NK-92 treated with Interleukin-12 subunit alpha and Interleukin-12 subunit beta, amount 100 ng/mL, for 24 hours (cell line): ENCODE measurements around the gene ANKRD36.
"Not testable (repeated sequence)": the region's sequence is repeated elsewhere in the genome, so short reads cannot be mapped to it uniquely, and the experiment has no call there.

Experiments used
- DNase-seq: peaks from one replicate; lab custom pipeline; 2025; lab: John Stamatoyannopoulos, UW

Gene ANKRD36

DNA sequence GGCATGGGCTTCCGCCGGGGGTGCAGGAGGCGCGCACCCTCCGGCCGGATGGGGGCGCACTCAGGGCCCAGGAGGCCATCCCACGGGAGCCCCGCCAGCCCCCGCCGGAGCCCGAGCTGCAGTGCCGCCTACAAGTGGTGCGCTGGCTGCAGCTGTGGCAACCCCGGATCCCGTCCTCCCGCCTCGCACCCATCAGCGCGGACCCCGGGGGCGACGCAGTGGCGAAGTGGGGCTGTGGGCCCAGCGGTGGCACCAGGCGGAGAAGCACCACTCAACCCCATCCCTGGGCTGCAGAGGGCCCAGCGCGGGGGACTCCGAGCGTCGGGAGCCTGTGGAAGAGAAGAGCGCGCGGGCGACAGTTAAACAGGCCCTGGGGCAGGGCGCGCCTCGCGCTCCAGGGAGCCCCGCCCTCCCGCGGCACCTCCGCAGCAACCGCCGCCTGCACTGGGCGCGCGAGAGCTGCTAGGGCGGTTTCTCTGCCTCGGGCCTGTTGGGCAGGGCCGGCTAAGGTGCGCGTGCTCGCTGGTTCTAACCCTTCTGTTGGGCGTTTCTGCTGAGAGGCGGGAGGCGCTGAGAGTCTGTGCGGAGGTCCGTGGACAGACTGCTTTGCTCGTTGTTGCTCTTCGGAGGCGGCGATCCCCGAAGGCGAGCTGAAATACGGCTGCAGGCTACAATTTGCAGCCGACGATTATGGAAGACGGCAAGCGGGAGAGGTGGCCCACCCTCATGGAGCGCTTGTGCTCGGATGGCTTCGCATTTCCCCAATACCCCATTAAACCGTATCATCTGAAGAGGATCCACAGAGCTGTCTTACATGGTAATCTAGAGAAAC, at the start of gene ANKRD36:
Gene ANKRD36, plus strand, starts transcription at position 104 of the 832 bp plus-strand sequence. Its CDS starts 587 bp downstream, at position 691.
- DNase-seq = not testable (repeated sequence)

- DNase-seq = not testable (repeated sequence)
These were observed 46.9 kb upstream of the ANKRD36 start for GRCh38 chr2:97066030-97066429.

DNA sequence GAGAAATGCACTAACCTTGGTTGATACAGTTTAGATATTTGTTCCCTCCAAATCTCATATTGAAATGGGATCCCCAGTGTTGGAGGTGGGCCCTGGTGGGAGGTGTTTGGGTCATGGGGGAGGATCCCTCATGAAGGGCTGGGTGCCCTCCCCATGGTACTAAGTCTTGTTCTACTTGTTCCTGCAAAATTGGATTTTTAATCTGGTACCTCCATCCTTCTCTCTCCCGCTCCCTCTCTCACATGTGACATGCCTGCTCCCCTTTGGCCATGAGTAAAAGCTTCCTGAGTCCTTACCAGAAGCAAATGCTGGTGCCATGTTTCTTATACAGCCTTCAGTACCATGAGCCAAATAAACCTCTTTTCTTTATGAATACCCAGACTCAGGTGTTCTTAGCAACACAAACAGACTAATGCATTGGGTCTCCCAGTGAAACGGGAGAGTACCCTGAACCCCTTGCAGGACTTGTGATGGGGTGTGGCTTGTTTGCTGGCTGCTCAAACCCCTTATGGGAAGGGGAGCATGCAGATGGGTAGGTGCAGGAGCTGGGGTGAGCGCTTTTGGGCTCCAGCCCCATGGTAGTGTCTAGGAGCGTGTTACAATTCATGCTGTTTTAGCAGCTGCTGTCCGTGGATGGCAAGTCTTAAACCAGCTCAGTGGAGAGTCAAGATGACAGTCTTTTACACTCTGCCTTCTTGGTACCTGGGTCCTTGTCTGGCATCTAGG, 45.5 kb upstream of the ANKRD36 start:
- no peak for DNase-seq

GRCh38 chr2:97068074-97068473, 44.9 kb upstream of the ANKRD36 start:
- no peak for DNase-seq

DNA sequence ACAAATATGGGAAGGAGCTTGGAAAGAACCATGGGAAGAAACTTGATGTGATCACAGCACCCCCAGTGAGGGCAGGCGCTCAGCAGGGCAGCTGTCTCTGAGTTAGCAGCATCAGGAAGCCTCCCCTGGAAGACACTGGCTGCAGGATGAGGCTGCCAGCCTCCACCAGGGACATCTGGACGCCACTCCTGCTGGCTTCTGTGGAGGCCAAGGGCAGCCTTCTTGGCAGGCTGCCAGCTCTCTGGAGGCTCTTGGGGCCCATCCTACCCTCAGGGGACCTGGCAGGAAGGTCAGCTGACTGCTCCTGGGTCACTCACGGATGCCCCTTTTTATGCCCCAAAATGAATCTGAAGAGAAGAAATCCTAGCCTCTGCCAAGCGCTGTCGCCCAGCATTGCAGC, 44.2 kb upstream of the ANKRD36 start:
- DNase-seq = not testable (repeated sequence)

- not testable (repeated sequence) for DNase-seq
These were observed 42.0 kb upstream of the ANKRD36 start for GRCh38 chr2:97070915-97071314.

DNA sequence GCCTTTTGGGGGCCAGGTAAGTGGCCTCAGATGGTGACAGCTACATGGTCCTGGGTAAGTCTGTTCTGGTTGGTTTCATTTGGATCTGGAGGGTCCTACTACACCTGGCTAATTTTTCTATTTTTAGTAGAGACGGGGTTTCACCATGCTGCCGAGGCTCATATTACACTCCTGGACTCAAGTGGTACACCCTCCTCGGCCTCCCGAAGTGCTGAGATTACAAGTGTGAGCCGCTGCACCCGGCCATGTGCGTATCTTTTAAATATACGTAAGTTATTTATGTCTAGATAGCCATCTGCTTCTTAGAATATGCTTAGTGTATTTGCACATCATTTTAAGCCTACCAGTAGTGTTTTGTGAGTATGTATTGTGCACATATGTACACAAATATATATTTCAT, 35.7 kb upstream of the ANKRD36 start:
- not testable (repeated sequence) for DNase-seq

DNA sequence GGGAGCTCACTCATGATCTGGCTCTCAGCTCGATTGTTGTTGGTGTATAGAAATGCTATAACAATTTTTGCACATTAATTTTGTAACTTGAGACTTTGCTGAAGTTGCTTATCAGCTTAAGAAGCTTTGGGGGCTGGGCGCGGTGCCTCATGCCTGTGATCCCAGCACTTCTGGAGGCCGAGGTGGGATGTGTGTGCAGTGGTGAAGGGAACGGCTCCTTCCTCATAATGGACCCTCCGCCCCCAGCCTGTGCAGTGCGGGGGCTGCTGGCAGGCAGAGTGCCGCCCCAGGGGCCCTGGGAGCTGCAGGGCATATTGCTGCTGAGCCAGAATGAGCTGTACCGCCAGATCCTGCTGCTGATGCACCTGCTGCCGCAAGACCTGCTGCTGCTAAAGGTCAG, 32.1 kb upstream of the ANKRD36 start:
- not testable (repeated sequence) for DNase-seq

DNA sequence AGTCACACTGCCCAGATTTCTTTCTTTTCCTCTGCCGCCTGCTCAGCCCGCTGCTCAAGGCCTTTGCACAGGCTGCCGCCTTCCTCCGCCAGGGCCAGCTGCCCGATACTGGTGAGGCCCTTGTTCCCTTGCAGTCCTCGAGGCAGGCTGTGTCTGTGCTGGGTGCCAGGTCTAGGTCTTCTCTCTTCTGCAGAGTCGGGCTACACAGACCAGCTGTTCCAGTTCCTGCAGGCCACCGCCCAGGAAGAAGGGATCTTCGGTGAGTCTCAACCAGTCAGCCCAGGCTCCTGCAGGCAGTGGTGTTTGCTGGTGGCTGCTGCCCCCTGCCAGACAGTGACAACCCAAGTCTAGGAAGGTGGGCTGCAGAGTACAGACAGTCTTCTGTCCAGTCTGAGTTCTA, 30.7 kb upstream of the ANKRD36 start:
- DNase-seq = not testable (repeated sequence)

- DNase-seq = not testable (repeated sequence)
These were observed 29.4 kb upstream of the ANKRD36 start for GRCh38 chr2:97083516-97083915.

GRCh38 chr2:97085093-97085492, 27.9 kb upstream of the ANKRD36 start:
- not testable (repeated sequence) for DNase-seq

DNA sequence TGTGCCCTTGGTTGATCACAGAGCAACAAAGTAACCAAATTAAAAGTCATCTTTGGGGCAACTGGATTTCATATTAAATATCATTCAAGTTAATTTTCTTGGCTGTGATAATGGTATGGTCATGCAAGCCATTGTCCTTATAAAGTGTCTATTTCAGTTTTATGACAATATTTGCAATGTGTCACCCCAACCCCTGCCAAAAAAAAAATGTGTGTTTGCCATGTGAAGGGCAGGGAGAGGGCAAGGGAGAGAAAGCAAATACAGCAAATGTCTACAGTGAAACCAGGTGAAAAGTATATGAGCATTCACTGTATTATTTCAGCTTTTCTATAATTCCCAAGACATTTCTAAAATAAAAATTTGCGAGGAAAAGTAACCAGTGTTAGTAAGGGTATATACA, 24.2 kb upstream of the ANKRD36 start:
- DNase-seq = not testable (repeated sequence)

- not testable (repeated sequence) for DNase-seq
These were observed 20.0 kb upstream of the ANKRD36 start for GRCh38 chr2:97092946-97093345.

GRCh38 chr2:97093983-97094771, 18.8 kb upstream of the ANKRD36 start:
- not testable (repeated sequence) for DNase-seq

DNA sequence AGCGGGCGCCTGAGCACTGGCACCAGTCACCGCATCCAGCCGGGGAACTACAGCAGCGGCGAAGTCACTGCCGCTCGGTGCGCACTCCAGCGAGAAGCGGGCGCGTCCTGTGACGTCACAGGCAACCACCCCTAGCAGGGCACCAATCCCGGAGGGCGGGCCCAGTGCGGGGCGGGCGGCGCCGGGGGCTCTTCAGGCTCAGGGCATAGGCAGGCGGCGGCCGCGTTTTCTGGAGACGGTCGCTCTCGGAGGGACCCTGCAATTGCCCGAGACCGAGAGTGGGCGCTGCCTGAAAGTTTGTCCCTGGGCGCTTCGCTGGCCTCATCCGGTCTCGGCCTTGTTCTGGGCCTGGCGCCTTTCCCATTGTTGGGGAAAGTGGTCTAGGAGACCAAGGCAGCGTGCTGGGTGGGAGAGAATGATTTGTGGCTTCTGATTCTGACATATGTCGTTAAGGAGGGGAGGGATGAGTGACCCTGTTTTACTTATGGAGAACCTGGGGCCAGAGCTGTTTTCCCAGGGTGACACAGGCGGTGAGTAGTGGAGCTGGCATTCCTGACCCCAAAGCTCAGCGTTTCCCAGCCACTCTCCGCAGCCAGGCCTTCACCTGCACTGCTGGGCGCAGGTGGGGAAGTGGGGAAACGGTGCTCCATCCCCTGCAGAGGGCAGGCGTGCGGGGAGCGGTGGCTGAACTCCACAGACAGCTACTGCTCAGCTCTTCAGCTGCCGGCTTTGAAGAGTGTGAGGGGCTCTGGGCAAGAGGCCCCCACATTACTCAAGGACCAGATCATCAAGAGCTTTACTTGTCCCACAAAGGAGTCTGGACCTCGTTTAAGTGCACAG, 18.0 kb upstream of the ANKRD36 start, which contains the start of gene FAHD2B:
Gene FAHD2B, minus strand, starts transcription at position 111 of the 840 bp plus-strand sequence. CDS start 3,176 bp downstream, outside the sequence.
- peak; percentile 72 for DNase-seq

- DNase-seq = no peak
These were observed 17.3 kb upstream of the ANKRD36 start for GRCh38 chr2:97095661-97096060.

DNA sequence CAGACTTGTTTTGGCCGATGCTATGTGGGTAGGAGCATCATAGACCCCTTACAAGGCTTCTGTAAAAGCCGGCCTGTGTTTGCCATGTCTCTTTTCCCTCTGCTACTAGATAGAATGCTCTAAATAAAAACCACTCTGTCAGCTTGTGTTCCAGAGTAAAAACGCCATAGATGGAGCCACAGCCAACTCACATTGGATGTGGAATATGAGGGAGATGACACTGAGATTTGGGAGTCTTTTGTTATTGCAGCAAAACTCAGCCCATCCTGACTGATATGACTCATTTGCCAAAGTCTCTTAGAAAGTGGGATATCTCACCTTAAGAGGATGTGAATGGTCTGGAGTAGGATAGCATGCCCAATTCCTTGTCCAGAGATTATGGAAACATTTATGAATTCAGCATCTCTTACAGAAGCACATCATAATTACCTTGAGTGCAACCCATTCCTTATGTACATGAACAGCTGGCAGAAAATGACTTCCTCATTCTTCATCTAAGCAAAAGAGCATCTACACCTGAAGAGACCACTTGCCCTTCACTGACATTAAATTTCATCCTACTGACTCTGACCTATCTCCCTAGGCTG, 14.1 kb upstream of the ANKRD36 start:
- not testable (repeated sequence) for DNase-seq

DNA sequence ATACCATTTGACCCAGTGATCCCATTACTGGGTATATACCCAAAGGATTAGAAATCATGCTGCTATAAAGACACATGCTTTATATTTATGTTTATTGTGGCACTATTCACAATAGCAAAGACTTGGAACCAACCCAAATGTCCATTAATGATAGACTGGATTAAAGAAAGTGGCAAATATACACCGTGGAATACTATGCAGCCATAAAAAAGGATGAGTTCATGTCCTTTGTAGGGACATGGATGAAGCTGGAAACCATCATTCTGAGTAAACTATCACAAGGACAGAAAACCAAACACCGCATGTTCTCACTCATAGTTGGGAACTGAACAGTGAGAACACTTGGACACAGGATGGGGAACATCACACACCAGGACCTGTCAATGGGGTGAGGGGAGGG, 6.1 kb upstream of the ANKRD36 start:
- not testable (repeated sequence) for DNase-seq

DNA sequence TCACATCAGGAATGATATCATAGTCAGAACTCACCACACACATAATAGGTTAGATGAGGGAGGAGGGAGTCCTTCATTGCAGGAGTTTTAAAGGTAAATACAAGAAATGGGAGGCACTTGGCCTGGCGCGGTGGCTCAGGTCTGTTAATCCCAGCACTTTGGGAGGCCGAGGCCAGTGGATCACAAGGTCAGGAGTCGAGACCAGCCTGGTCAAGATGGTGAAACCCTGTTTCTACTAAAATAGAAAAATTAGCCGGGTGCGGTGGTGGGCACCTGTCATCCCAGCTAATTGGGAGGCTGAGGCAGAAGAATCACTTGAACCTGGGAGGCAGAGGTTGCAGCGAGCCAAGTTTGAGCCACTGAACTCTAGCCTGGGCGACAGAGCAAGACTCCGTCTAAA, 1.7 kb upstream of the ANKRD36 start:
- DNase-seq = not testable (repeated sequence)

GRCh38 chr2:97112320-97113049, 468 bp upstream of the ANKRD36 start:
- not testable (repeated sequence) for DNase-seq
